Testis (tissue), 2 donors: ENCODE results near the gene TMEM178B.

Experiments used
- CTCF ChIP-seq, 3 experiments: fragments of 450-650 bp in 2 of 3; fragments of 200-600 bp in 1 of 3; sonication (generic) in 1 of 3; IDR thresholded peaks; one replicate each; pipeline ENCODE4 v1.5.1; 2016 to 2019; ENCODE audit warnings: antibody characterized with exemption in 3 of 3, mild to moderate bottlenecking in 2 of 3, moderate library complexity in 1 of 3
- POLR2A ChIP-seq: fragments of 450-650 bp; IDR thresholded peaks from one replicate; pipeline ENCODE4 v1.6.1; 2017; ENCODE audit warnings: antibody characterized with exemption, mild to moderate bottlenecking, moderate library complexity

- TF ChIP-seq CTCF (IDR thresholded peaks at IDR 0.05) (no peak), POLR2A (no peak)
Observed at GRCh38 chr7:141366091-141366621, 292.3 kb downstream of the TMEM178B start.
